Neural progenitor cell (in vitro differentiated cells): Measurements from ENCODE around the gene MARCHF2. TPM values are rescaled to one million over a fixed set of nuclear protein-coding genes. Genes with fewer than 3 reads are reported as not detected.
A peak's percentile ranks its signal among the peaks of the same experiment; 100 is the strongest.

Experiments
- DNase-seq: peaks from one replicate; pipeline ENCODE4 v3.0.0-alpha.2; 2016; ENCODE audit warnings: low spot score
- H2AFZ ChIP-seq: fragments of 200-600 bp; sonication (generic); replicated peaks from 2 replicates; pipeline ENCODE4 v1.6.1; 2016; ENCODE audit warnings: antibody characterized with exemption
- H3F3A ChIP-seq: fragments of 200-600 bp; sonication (generic); 2 replicates; pipeline ENCODE4 v1.6.1; 2016; ENCODE audit warnings: antibody characterized with exemption, low read depth
- H3K27ac ChIP-seq: fragments of 200-600 bp; sonication (generic); 2 replicates; pipeline ENCODE4 v1.5.1; 2016; ENCODE audit warnings: mild to moderate bottlenecking
- H3K27me3 ChIP-seq: fragments of 200-600 bp; sonication (generic); 2 replicates; pipeline ENCODE4 v1.6.1; 2016; ENCODE audit warnings: mild to moderate bottlenecking, moderate library complexity
- H3K36me3 ChIP-seq: fragments of 200-600 bp; sonication (generic); 2 replicates; pipeline ENCODE4 v1.5.1; 2016
- H3K4me1 ChIP-seq: fragments of 200-600 bp; sonication (generic); 2 replicates; pipeline ENCODE4 v1.6.1; 2016; ENCODE audit warnings: mixed run types
- H3K4me2 ChIP-seq: fragments of 200-600 bp; sonication (generic); 2 replicates; pipeline ENCODE4 v1.6.1; 2016
- H3K4me3 ChIP-seq: fragments of 200-600 bp; sonication (generic); 2 replicates; pipeline ENCODE4 v1.5.1; 2016
- H3K79me2 ChIP-seq: fragments of 200-600 bp; sonication (generic); 2 replicates; pipeline ENCODE4 v1.6.1; 2016; ENCODE audit warnings: low read depth
- H3K9ac ChIP-seq: fragments of 200-600 bp; sonication (generic); 2 replicates; pipeline ENCODE4 v1.6.1; 2016
- H3K9me3 ChIP-seq: fragments of 200-600 bp; sonication (generic); 2 replicates; pipeline ENCODE4 v1.5.1; 2016; ENCODE audit warnings: low read depth
- H4K20me1 ChIP-seq: fragments of 200-600 bp; sonication (generic); 2 replicates; pipeline ENCODE4 v1.6.1; 2016; ENCODE audit warnings: low read depth
- H3K27ac Mint-ChIP-seq: 3 replicates; pipeline ENCODE4 v1.8.0; 2021; ENCODE audit warnings: mixed read lengths
- H3K27me3 Mint-ChIP-seq: 2 replicates; pipeline ENCODE4 v1.8.0; 2022; ENCODE audit warnings: low read depth, mild to moderate bottlenecking, inconsistent platforms, moderate library complexity, mixed read lengths; ENCODE audit not compliant: insufficient read depth
- H3K36me3 Mint-ChIP-seq: 3 replicates; pipeline ENCODE4 v1.8.0; 2021; ENCODE audit warnings: mixed read lengths
- H3K4me1 Mint-ChIP-seq: 3 replicates; pipeline ENCODE4 v1.8.0; 2021; ENCODE audit warnings: mixed read lengths
- H3K4me3 Mint-ChIP-seq: 3 replicates; pipeline ENCODE4 v1.8.0; 2021; ENCODE audit warnings: mild to moderate bottlenecking, moderate library complexity, mixed read lengths
- H3K9me3 Mint-ChIP-seq: 3 replicates; pipeline ENCODE4 v1.8.0; 2020; ENCODE audit warnings: mixed read lengths
- EZH2 ChIP-seq: fragments of 200-600 bp; sonication (generic); IDR thresholded peaks from 2 replicates; pipeline ENCODE4 v1.6.1; 2017; ENCODE audit warnings: antibody characterized with exemption, mild to moderate bottlenecking, moderate library complexity
- EZH2phosphoT487 ChIP-seq: fragments of 200-600 bp; sonication (generic); IDR thresholded peaks from 2 replicates; pipeline ENCODE4 v1.6.1; 2017; ENCODE audit warnings: antibody characterized with exemption
- total RNA-seq: library from RNA; depleted of rRNA; stranded (reverse); fragments of >200 nt; gene quantifications from 2 replicates; pipeline ENCODE4 v1.2.3, GENCODE V29; 2015; ENCODE audit warnings: low replicate concordance
- TF ChIP-seq, protein P1 (sequence below): fragments of 200-600 bp; sonication (generic); IDR thresholded peaks from 2 replicates; pipeline ENCODE4 v1.5.1; 2017; ENCODE audit warnings: antibody characterized with exemption, mild to moderate bottlenecking

The MARCHF2 gene
- total RNA-seq, 1 donor from 2014 or later: 27.0 TPM

DNA sequence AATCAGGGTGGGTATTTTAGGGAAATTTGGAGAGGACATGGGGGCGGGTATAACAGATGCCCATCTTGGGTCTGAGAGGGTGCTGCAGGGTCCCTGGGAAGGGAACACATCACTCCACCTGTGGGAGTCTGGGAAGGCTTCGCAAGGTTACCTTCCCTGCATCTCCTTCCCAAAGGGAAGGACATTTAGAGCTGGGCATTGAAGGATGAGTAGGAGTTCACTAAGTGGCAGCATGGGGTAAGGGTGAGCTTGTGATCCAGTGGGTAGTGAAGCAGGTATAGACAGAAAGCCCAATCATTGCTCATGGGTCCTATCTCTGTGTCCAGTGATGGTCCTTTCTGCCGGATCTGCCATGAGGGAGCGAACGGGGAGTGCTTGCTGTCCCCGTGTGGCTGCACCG is 13.2 kb downstream of the MARCHF2 start:
- Histone ChIP-seq H3F3A (no peaks in the 10 kb centered on the region), H3K4me2 (no peak overlapping the region), H3K36me3 (no peaks in the 10 kb centered on the region), H4K20me1 (no peaks in the 10 kb centered on the region), H2AFZ (no peak overlapping the region), H3K27ac (no peak overlapping the region), H3K4me1 (no peaks in the 10 kb centered on the region), H3K9ac (no peak overlapping the region), H3K9me3 (no peaks in the 10 kb centered on the region), H3K27me3 (no peaks in the 10 kb centered on the region), H3K79me2 (no peaks in the 10 kb centered on the region), H3K4me3 (no peak overlapping the region)
- Mint-ChIP-seq H3K4me1 (peaks cover 10% of the 10 kb centered on the region), H3K27ac (no peak overlapping the region), H3K4me3 (no peak overlapping the region), H3K9me3 (no peaks in the 10 kb centered on the region), H3K36me3 (peaks cover 1% of the 10 kb centered on the region), H3K27me3 (peaks cover 2% of the 10 kb centered on the region)
- no peak for DNase-seq
- no peak for TF ChIP-seq EZH2
- TF ChIP-seq, protein P1, sequence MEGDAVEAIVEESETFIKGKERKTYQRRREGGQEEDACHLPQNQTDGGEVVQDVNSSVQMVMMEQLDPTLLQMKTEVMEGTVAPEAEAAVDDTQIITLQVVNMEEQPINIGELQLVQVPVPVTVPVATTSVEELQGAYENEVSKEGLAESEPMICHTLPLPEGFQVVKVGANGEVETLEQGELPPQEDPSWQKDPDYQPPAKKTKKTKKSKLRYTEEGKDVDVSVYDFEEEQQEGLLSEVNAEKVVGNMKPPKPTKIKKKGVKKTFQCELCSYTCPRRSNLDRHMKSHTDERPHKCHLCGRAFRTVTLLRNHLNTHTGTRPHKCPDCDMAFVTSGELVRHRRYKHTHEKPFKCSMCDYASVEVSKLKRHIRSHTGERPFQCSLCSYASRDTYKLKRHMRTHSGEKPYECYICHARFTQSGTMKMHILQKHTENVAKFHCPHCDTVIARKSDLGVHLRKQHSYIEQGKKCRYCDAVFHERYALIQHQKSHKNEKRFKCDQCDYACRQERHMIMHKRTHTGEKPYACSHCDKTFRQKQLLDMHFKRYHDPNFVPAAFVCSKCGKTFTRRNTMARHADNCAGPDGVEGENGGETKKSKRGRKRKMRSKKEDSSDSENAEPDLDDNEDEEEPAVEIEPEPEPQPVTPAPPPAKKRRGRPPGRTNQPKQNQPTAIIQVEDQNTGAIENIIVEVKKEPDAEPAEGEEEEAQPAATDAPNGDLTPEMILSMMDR: no peak
- no peak for TF ChIP-seq EZH2phosphoT487

DNA sequence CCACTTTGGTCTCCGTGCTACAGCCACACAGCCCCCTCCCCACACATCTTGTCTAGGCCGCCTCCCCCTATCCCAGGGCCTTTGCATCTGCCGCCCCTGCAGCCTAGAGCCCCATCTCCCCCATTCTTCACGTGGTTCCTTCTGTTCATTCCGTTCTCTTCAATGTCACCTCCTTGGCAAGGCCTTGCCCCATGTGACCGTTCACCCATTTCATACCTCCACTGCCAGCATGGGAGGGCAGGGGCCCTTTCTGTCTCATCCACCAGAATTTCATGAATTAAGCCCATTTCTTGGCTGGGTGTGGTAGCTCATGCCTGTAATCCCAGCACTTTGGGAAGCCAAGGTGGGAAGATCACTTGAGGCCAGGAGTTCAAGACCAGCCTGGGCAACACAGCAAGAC is 15.9 kb downstream of the MARCHF2 start:
- peaks cover 2% of the 10 kb centered on the region for H3K27me3 Mint-ChIP-seq
- no peak overlapping the region for H3K4me3 ChIP-seq
- no peaks in the 10 kb centered on the region for H3K27me3 ChIP-seq
- H3K4me1 Mint-ChIP-seq: peaks cover 1% of the 10 kb centered on the region
- no peak overlapping the region for H3K27ac ChIP-seq
- no peak overlapping the region for H3K27ac Mint-ChIP-seq
- no peak for DNase-seq
- H3K9ac ChIP-seq: no peak overlapping the region
- H3K36me3 ChIP-seq: no peaks in the 10 kb centered on the region
- no peaks in the 10 kb centered on the region for H3F3A ChIP-seq
- no peak overlapping the region for H2AFZ ChIP-seq
- no peaks in the 10 kb centered on the region for H3K9me3 Mint-ChIP-seq
- H3K9me3 ChIP-seq: no peaks in the 10 kb centered on the region
- H3K4me1 ChIP-seq: no peaks in the 10 kb centered on the region
- H3K4me2 ChIP-seq: no peak overlapping the region
- H3K4me3 Mint-ChIP-seq: no peak overlapping the region
- no peaks in the 10 kb centered on the region for H3K36me3 Mint-ChIP-seq
- TF ChIP-seq, protein P1: no peak
- TF ChIP-seq EZH2phosphoT487 (no peak), EZH2 (no peak)
- H4K20me1 ChIP-seq: no peaks in the 10 kb centered on the region
- H3K79me2 ChIP-seq: no peaks in the 10 kb centered on the region

DNA sequence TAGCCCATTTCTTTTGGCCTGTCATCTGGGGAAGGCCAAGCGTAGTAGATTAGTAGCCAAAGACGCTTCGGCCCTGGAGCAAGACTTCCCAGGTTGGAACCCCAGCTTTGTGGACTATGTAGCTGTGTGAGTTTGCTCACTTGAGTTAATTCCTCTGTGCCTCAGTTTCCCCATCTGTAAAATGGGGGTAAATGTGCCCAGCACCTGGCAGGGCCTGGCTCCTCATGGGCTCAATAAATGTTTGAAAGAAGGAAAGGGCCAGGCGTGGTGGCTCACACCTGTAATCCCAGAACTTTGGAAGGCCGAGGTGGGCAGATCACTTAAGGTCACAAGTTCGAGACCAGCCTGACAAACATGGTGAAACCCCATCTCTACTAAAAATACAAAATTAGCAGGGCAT is 16.7 kb downstream of the MARCHF2 start:
- no peak overlapping the region for H3K9ac ChIP-seq
- H3K79me2 ChIP-seq: no peaks in the 10 kb centered on the region
- no peaks in the 10 kb centered on the region for H3K36me3 Mint-ChIP-seq
- H3K4me3 ChIP-seq: no peak overlapping the region
- no peaks in the 10 kb centered on the region for H3K9me3 Mint-ChIP-seq
- H3K9me3 ChIP-seq: no peaks in the 10 kb centered on the region
- H3K4me2 ChIP-seq: no peak overlapping the region
- TF ChIP-seq EZH2phosphoT487: no peak
- no peak for TF ChIP-seq EZH2
- TF ChIP-seq, protein P1: no peak
- no peak overlapping the region for H3K27ac ChIP-seq
- H3K27ac Mint-ChIP-seq: no peak overlapping the region
- H3K4me1 Mint-ChIP-seq: no peaks in the 10 kb centered on the region
- H3K4me3 Mint-ChIP-seq: no peak overlapping the region
- H3K36me3 ChIP-seq: no peaks in the 10 kb centered on the region
- no peaks in the 10 kb centered on the region for H3K27me3 ChIP-seq
- no peaks in the 10 kb centered on the region for H3K4me1 ChIP-seq
- H3K27me3 Mint-ChIP-seq: no peaks in the 10 kb centered on the region
- H4K20me1 ChIP-seq: no peaks in the 10 kb centered on the region
- no peaks in the 10 kb centered on the region for H3F3A ChIP-seq
- no peak overlapping the region for H2AFZ ChIP-seq
- no peak for DNase-seq

DNA sequence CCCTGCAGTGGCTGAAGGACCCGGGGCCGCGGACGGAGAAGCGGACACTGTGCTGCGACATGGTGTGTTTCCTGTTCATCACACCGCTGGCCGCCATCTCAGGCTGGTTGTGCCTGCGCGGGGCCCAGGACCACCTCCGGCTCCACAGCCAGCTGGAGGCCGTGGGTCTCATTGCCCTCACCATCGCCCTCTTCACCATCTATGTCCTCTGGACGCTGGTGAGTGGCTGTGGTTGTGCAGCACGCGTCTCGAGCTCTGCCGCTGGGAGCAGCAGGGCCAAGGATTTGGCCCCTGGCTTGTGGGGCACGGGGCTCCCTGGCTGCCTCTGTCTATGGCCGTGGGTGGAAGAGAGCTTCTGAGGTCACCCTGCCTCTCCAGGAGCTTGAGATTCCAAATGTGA is 17.5 kb downstream of the MARCHF2 start:
- H3K4me1 ChIP-seq: no peaks in the 10 kb centered on the region
- TF ChIP-seq, protein P1: no peak
- TF ChIP-seq EZH2 (no peak), EZH2phosphoT487 (no peak)
- Mint-ChIP-seq H3K27me3 (no peaks in the 10 kb centered on the region), H3K4me3 (no peak overlapping the region), H3K27ac (peak overlapping the region; percentile 67), H3K9me3 (no peaks in the 10 kb centered on the region), H3K36me3 (peaks cover 2% of the 10 kb centered on the region), H3K4me1 (no peaks in the 10 kb centered on the region)
- no peak overlapping the region for H2AFZ ChIP-seq
- H4K20me1 ChIP-seq: no peaks in the 10 kb centered on the region
- no peaks in the 10 kb centered on the region for H3K79me2 ChIP-seq
- no peak overlapping the region for H3K27ac ChIP-seq
- no peaks in the 10 kb centered on the region for H3F3A ChIP-seq
- no peaks in the 10 kb centered on the region for H3K27me3 ChIP-seq
- no peak overlapping the region for H3K4me3 ChIP-seq
- DNase-seq: no peak
- no peak overlapping the region for H3K4me2 ChIP-seq
- no peaks in the 10 kb centered on the region for H3K9me3 ChIP-seq
- no peak overlapping the region for H3K9ac ChIP-seq
- no peaks in the 10 kb centered on the region for H3K36me3 ChIP-seq
